Panc1 (cell line): ENCODE data around the gene MNT. TPM values are rescaled to one million over a fixed set of nuclear protein-coding genes. Genes with fewer than 3 reads are reported as not detected.

Experiments
- ATAC-seq: fragments of 200-7000 bp; cut with Tn5 transposase; 2 replicates; pipeline ENCODE4 v1.9.1; 2020; ENCODE audit warnings: mild to moderate bottlenecking, moderate library complexity
- BruUV-seq: library from RNA; stranded (reverse); fragments of 400-500 nt; replicated peaks from 2 replicates; lab custom pipeline; 2021; lab: Mats Ljungman, UMichigan
- CTCF ChIA-PET: fragments of 300-600 bp; sonication (Branson Sonifier 250); formaldehyde crosslinking; loops from one replicate; lab custom pipeline; 2022; ENCODE audit warnings: antibody characterized with exemption; lab: Charles Lee
- POLR2A ChIA-PET: fragments of 300-600 bp; sonication (Branson Sonifier 250); formaldehyde crosslinking; loops from one replicate; lab custom pipeline; 2022; ENCODE audit warnings: antibody characterized with exemption; lab: Charles Lee
- DNase-seq: peaks from one replicate; pipeline ENCODE4 v3.0.0-alpha.2; 2010; ENCODE audit warnings: low read depth, low spot score
- H3K27ac ChIP-seq: 2 replicates; pipeline ENCODE4 v1.5.1; 2011; ENCODE audit warnings: mild to moderate bottlenecking, low read length, inconsistent platforms
- H3K27me3 ChIP-seq: fragments of 200-500 bp; sonication (Bioruptor generic); 2 replicates; pipeline ENCODE4 v1.6.0; 2014; ENCODE audit warnings: low read length, inconsistent platforms; ENCODE audit not compliant: control insufficient read depth, insufficient read depth
- H3K36me3 ChIP-seq: fragments of 200-500 bp; sonication (Bioruptor generic); 2 replicates; pipeline ENCODE4 v1.5.1; 2014; ENCODE audit warnings: inconsistent platforms, mild to moderate bottlenecking, low read length, moderate library complexity; ENCODE audit not compliant: control insufficient read depth, insufficient read depth
- H3K4me1 ChIP-seq: 2 replicates; pipeline ENCODE4 v1.5.1; 2011; ENCODE audit warnings: inconsistent platforms, mild to moderate bottlenecking, low read length, moderate library complexity; ENCODE audit not compliant: control insufficient read depth, insufficient read depth
- H3K4me3 ChIP-seq, 2 experiments: 2 replicates each; pipeline ENCODE4 v1.5.1; 2011 to 2012; ENCODE audit warnings: low read depth in 2 of 2, low read length in 2 of 2, mild to moderate bottlenecking in 2 of 2, inconsistent platforms in 1 of 2, moderate library complexity in 1 of 2
- H3K9me3 ChIP-seq: fragments of 200-500 bp; sonication (Bioruptor generic); 2 replicates; pipeline ENCODE4 v1.5.1; 2014; ENCODE audit warnings: low read depth, mild to moderate bottlenecking, inconsistent platforms, low read length, moderate library complexity; ENCODE audit not compliant: control insufficient read depth, insufficient read depth
- POLR2AphosphoS5 ChIP-seq: IDR thresholded peaks from 2 replicates; pipeline ENCODE4 v1.6.1; 2012; ENCODE audit warnings: mild to moderate bottlenecking, low read depth, low read length, moderate library complexity
- SIN3A ChIP-seq: IDR thresholded peaks from 2 replicates; pipeline ENCODE4 v1.6.1; 2012; ENCODE audit warnings: low read depth, mild to moderate bottlenecking, low read length, moderate library complexity, borderline replicate concordance; ENCODE audit not compliant: insufficient read depth
- TCF7L2 ChIP-seq: IDR thresholded peaks from 2 replicates; pipeline ENCODE4 v1.6.1; 2011; ENCODE audit warnings: mild to moderate bottlenecking, low read depth, low read length, inconsistent platforms
- in situ Hi-C: cut with HindIII; loops from 2 replicates; pipeline ENCODE4 v1.10.0; 2016; ENCODE audit warnings: low sequenced_read_pairs, low pct_unique_long_range_greater_than_20kb
- intact Hi-C: fragments of 100-400 bp; cut with micrococcal nuclease; formaldehyde crosslinking; loops from one replicate; pipeline ENCODE4 v1.10.0; 2022; ENCODE audit not compliant: unreplicated experiment
- total RNA-seq: library from RNA; stranded (reverse); gene quantifications from one replicate; pipeline ENCODE4 v1.2.1, GENCODE V29; 2021; ENCODE audit not compliant: unreplicated experiment
- TF ChIP-seq, protein P1 (sequence below): fragments of 450-650 bp; IDR thresholded peaks from 2 replicates; pipeline ENCODE4 v1.5.1; 2017; ENCODE audit warnings: mild to moderate bottlenecking
- TF ChIP-seq, protein P2 (sequence below), 2 experiments: IDR thresholded peaks; 2 replicates each; pipeline ENCODE4 v1.6.1; 2011 to 2012; ENCODE audit warnings: low read depth in 2 of 2, control low read depth in 1 of 2, low read length in 1 of 2, mild to moderate bottlenecking in 1 of 2, moderate library complexity in 1 of 2; ENCODE audit not compliant: insufficient read depth in 1 of 2

Gene MNT
- total RNA-seq, 1 experiment from 2014 or later = 31.8 TPM

DNA sequence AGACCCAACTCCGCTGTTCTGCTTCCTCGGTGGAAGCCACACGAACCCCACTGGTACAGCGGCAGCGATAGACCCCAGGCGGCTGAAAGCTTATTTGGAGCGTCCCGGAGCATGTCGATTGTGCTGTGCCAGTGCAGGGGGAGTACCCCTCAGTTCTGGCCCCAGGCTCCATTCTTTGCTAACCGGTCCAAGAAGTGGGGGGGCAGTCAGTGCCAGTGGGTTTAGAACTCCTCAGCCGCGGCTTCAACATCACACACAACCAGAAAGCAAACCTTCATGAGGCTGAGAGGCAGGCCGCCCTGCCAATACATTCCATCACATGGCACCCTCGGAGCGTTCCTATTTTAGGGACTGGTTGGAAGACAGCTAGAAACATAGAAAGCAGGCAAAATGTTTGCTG lies 1.7 kb upstream of the MNT start:
- intact Hi-C loops = no loop called here
- DNase-seq = no peak
- CTCF ChIA-PET = interaction anchor here (1.5 kb wide), 1 partner anchor 20 kb away, joined by 7 read pairs; no protein-coding TSS in a partner anchor
- Histone ChIP-seq H3K27me3 (no peaks in the 10 kb centered on the region), H3K36me3 (no peaks in the 10 kb centered on the region), H3K4me1 (peaks cover 10% of the 10 kb centered on the region), H3K4me3 (peak overlapping the region; percentile 62 to 89), H3K9me3 (no peaks in the 10 kb centered on the region), H3K27ac (peak overlapping the region; percentile 46)
- TF ChIP-seq SIN3A = no peak
- TF ChIP-seq, protein P1, sequence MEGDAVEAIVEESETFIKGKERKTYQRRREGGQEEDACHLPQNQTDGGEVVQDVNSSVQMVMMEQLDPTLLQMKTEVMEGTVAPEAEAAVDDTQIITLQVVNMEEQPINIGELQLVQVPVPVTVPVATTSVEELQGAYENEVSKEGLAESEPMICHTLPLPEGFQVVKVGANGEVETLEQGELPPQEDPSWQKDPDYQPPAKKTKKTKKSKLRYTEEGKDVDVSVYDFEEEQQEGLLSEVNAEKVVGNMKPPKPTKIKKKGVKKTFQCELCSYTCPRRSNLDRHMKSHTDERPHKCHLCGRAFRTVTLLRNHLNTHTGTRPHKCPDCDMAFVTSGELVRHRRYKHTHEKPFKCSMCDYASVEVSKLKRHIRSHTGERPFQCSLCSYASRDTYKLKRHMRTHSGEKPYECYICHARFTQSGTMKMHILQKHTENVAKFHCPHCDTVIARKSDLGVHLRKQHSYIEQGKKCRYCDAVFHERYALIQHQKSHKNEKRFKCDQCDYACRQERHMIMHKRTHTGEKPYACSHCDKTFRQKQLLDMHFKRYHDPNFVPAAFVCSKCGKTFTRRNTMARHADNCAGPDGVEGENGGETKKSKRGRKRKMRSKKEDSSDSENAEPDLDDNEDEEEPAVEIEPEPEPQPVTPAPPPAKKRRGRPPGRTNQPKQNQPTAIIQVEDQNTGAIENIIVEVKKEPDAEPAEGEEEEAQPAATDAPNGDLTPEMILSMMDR = no peak
- TF ChIP-seq POLR2AphosphoS5 = no peak
- no peak for TF ChIP-seq TCF7L2
- TF ChIP-seq, protein P2, sequence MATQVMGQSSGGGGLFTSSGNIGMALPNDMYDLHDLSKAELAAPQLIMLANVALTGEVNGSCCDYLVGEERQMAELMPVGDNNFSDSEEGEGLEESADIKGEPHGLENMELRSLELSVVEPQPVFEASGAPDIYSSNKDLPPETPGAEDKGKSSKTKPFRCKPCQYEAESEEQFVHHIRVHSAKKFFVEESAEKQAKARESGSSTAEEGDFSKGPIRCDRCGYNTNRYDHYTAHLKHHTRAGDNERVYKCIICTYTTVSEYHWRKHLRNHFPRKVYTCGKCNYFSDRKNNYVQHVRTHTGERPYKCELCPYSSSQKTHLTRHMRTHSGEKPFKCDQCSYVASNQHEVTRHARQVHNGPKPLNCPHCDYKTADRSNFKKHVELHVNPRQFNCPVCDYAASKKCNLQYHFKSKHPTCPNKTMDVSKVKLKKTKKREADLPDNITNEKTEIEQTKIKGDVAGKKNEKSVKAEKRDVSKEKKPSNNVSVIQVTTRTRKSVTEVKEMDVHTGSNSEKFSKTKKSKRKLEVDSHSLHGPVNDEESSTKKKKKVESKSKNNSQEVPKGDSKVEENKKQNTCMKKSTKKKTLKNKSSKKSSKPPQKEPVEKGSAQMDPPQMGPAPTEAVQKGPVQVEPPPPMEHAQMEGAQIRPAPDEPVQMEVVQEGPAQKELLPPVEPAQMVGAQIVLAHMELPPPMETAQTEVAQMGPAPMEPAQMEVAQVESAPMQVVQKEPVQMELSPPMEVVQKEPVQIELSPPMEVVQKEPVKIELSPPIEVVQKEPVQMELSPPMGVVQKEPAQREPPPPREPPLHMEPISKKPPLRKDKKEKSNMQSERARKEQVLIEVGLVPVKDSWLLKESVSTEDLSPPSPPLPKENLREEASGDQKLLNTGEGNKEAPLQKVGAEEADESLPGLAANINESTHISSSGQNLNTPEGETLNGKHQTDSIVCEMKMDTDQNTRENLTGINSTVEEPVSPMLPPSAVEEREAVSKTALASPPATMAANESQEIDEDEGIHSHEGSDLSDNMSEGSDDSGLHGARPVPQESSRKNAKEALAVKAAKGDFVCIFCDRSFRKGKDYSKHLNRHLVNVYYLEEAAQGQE (IDR thresholded peaks at IDR 0.05; ENCODE audit: insufficient read depth in 1 of 2, low read depth in 2 of 2, low read length in 1 of 2) = no peak
- POLR2A ChIA-PET = no interaction called here
- in situ Hi-C loops = no loop called here
- no peak for ATAC-seq
- BruUV-seq = no TSS peak

DNA sequence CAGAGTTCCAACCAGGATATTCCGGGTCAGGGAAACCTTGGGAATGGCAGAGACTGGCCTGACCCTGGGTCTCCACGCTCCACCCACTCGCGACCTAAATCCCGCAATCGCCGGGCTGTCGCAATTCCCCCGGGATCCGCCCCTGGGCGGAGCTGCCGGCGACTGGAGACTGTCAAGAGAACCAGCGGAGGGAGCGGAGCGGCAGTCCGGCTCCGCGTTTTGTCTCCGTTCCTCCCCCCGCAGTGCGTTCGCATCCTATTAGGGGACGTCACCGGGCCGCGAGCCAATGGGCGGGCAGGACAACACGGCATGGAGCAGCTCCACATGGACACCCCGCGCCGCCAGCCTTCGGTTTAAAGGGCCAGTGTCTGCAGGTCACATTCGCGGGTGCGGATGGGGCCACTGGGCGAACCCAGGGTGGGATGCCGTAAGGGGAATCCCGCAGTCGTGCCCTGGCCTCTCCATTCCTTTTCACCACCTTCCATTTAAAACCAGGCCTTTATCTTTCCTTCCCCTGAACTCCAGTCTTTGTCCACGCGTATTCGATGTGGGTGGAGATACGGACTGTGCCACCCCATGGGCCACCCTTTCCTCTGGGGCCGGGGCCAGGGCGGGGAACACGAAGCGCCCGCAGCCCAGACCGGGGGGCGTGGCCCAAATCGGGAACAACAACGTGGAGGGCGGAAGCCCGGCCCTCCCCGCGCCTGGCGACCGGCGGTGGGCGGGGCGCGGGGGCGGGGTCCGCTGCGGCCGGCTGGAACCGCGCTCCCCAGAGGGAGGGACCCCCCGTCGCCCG lies 764 bp upstream of the MNT start:
- intact Hi-C loops (no loop called here), in situ Hi-C loops (no loop called here)
- Histone ChIP-seq H3K27ac (peak overlapping the region; percentile 84), H3K9me3 (no peaks in the 10 kb centered on the region), H3K27me3 (no peaks in the 10 kb centered on the region), H3K36me3 (no peaks in the 10 kb centered on the region), H3K4me3 (peak overlapping the region; percentile 64 to 89), H3K4me1 (peaks cover 16% of the 10 kb centered on the region)
- DNase-seq (peak; percentile 94), ATAC-seq (peak; percentile 75)
- POLR2A ChIA-PET = interaction anchor here (0.8 kb wide), 1 partner anchor 66 kb away, joined by 17 read pairs; the partner anchor contains the start of gene TSR1
- CTCF ChIA-PET = interaction anchor here (1.5 kb wide), 1 partner anchor 19 kb away, joined by 7 read pairs; no protein-coding TSS in a partner anchor
- TF ChIP-seq SIN3A (peak; percentile 95; the same call in 1 of the 2 replicates), POLR2AphosphoS5 (0 out of 2 replicates have a peak, but pooled peaks have one; percentile 24), TCF7L2 (peak; percentile 20; the same call in 1 of the 2 replicates)
- TF ChIP-seq, protein P1 = no peak
- TF ChIP-seq, protein P2 (IDR thresholded peaks at IDR 0.05; ENCODE audit: insufficient read depth in 1 of 2, low read depth in 2 of 2, low read length in 1 of 2) = no peak
- BruUV-seq = no TSS peak
